Endodermal cell (in vitro differentiated cells): ENCODE measurements around the gene KDM5B. TPM values are rescaled to one million over a fixed set of nuclear protein-coding genes. Genes with fewer than 3 reads are reported as not detected.

ENCODE experiments used
- DNase-seq: peaks from one replicate; pipeline ENCODE4 v3.0.0-alpha.2; 2017
- H3K27ac ChIP-seq: 2 replicates; pipeline ENCODE4 v1.5.1; 2013; ENCODE audit warnings: mild to moderate bottlenecking, low read depth, low read length, moderate library complexity
- H3K27me3 ChIP-seq: 2 replicates; pipeline ENCODE4 v1.6.1; 2013; ENCODE audit warnings: mild to moderate bottlenecking, low read length, moderate library complexity; ENCODE audit not compliant: insufficient read depth, control insufficient read depth, poor library complexity, severe bottlenecking
- H3K36me3 ChIP-seq: 2 replicates; pipeline ENCODE4 v1.7.0; 2013; ENCODE audit warnings: mild to moderate bottlenecking, low read length, moderate library complexity; ENCODE audit not compliant: control insufficient read depth, insufficient read depth
- H3K4me1 ChIP-seq: one replicate; pipeline ENCODE4 v1.7.0; 2013; ENCODE audit warnings: low read length; ENCODE audit not compliant: control insufficient read depth, insufficient read depth
- H3K4me3 ChIP-seq: 2 replicates; pipeline ENCODE4 v1.5.1; 2013; ENCODE audit warnings: mild to moderate bottlenecking, low read length, moderate library complexity
- H3K9ac ChIP-seq: 2 replicates; pipeline ENCODE4 v1.6.1; 2013; ENCODE audit warnings: mild to moderate bottlenecking, low read length, moderate library complexity; ENCODE audit not compliant: poor library complexity, severe bottlenecking; ENCODE audit errors: extremely low read depth
- H3K9me3 ChIP-seq: 2 replicates; pipeline ENCODE4 v1.6.1; 2013; ENCODE audit warnings: mild to moderate bottlenecking, low read length, moderate library complexity; ENCODE audit not compliant: control insufficient read depth
- H3K27ac Mint-ChIP-seq: 2 replicates; pipeline ENCODE4 v1.8.0; 2020; ENCODE audit warnings: mixed read lengths
- H3K27me3 Mint-ChIP-seq: 2 replicates; pipeline ENCODE4 v1.8.0; 2021; ENCODE audit warnings: mild to moderate bottlenecking, mixed read lengths; ENCODE audit not compliant: insufficient read depth
- H3K36me3 Mint-ChIP-seq: 2 replicates; pipeline ENCODE4 v1.8.0; 2020; ENCODE audit warnings: low read depth, mixed read lengths
- H3K4me1 Mint-ChIP-seq: 2 replicates; pipeline ENCODE4 v1.8.0; 2020; ENCODE audit warnings: mixed read lengths
- H3K4me3 Mint-ChIP-seq: 2 replicates; pipeline ENCODE4 v1.8.0; 2020; ENCODE audit warnings: mild to moderate bottlenecking, moderate library complexity, mixed read lengths
- H3K9me3 Mint-ChIP-seq: 2 replicates; pipeline ENCODE4 v1.8.0; 2020; ENCODE audit warnings: mild to moderate bottlenecking, mixed read lengths
- CTCF ChIP-seq: fragments of 200-600 bp; sonication (generic); conservative IDR thresholded peaks from 2 replicates; pipeline ENCODE4 v1.5.0; 2021; ENCODE audit warnings: antibody characterized with exemption, mild to moderate bottlenecking
- WGBS, 2 experiments: methylation state at CpG; one replicate each; pipeline versions ENCODE4 v1.1.5 to v1.1.7; 2013; ENCODE audit warnings: missing lambda C conversion rate in 2 of 2, mixed read lengths in 1 of 2; ENCODE audit not compliant: insufficient coverage in 1 of 2, insufficient read length in 1 of 2; 5-methylcytosine and 5-hydroxymethylcytosine counted together
- total RNA-seq, 2 donors: library from RNA; stranded (reverse); fragmentation: NEBNext Ultra II Directional in 1 of 2; extraction: Animal tissue kit (Norgen Biotek cat#: 25700) in 1 of 2; gene quantifications; 2 replicates in 1 of 2; 3 replicates in 1 of 2; pipeline ENCODE4 v1.2.1, GENCODE V29; 2021

Gene KDM5B
- total RNA-seq, 2 donors from 2014 or later, result 207 to 219 TPM

GRCh38 chr1:202781180-202781579 lies 27.0 kb downstream of the KDM5B start:
- no peak overlapping the region for H3K27ac ChIP-seq
- TF ChIP-seq CTCF, result no peak
- no peak for DNase-seq
- Mint-ChIP-seq H3K27me3 (no peaks in the 10 kb centered on the region), H3K4me1 (no peaks in the 10 kb centered on the region), H3K9me3 (no peaks in the 10 kb centered on the region), H3K36me3 (peaks cover 17% of the 10 kb centered on the region), H3K27ac (no peak overlapping the region), H3K4me3 (no peak overlapping the region)
- no peak overlapping the region for H3K4me3 ChIP-seq
- 95% methylated on average over 4 of the region's 4 CpGs; no CpG with 5 or more reads in 1 of the 2 experiments for WGBS, 2 experiments
- H3K36me3 ChIP-seq, result peaks cover 16% of the 10 kb centered on the region
- no peaks in the 10 kb centered on the region for H3K9me3 ChIP-seq
- no peaks in the 10 kb centered on the region for H3K4me1 ChIP-seq
- H3K9ac ChIP-seq, result no peak overlapping the region
- no peaks in the 10 kb centered on the region for H3K27me3 ChIP-seq

GRCh38 chr1:202770135-202770534 lies 38.1 kb downstream of the KDM5B start:
- WGBS, 2 experiments, result 94 to 100% methylated on average over 2 of the region's 2 CpGs
- H3K36me3 Mint-ChIP-seq, result peaks cover 79% of the 10 kb centered on the region
- H3K27ac Mint-ChIP-seq, result no peak overlapping the region

GRCh38 chr1:202765721-202766120 lies 42.5 kb downstream of the KDM5B start:
- H3K9me3 Mint-ChIP-seq, result no peaks in the 10 kb centered on the region
- H3K9ac ChIP-seq, result no peak overlapping the region
- no peaks in the 10 kb centered on the region for H3K4me1 Mint-ChIP-seq
- peaks cover 89% of the 10 kb centered on the region for H3K36me3 ChIP-seq
- H3K9me3 ChIP-seq, result no peaks in the 10 kb centered on the region
- H3K4me3 Mint-ChIP-seq, result no peak overlapping the region
- peaks cover 82% of the 10 kb centered on the region for H3K36me3 Mint-ChIP-seq
- DNase-seq, result no peak
- H3K27me3 Mint-ChIP-seq, result no peaks in the 10 kb centered on the region
- H3K27ac Mint-ChIP-seq, result no peak overlapping the region
- 100% methylated on average over 1 of the region's 1 CpG for WGBS, 2 experiments
- no peaks in the 10 kb centered on the region for H3K4me1 ChIP-seq
- no peaks in the 10 kb centered on the region for H3K27me3 ChIP-seq
- H3K27ac ChIP-seq, result no peak overlapping the region
- H3K4me3 ChIP-seq, result no peak overlapping the region
- no peak for TF ChIP-seq CTCF

More at GRCh38 chr1:202770135-202770534, 38.1 kb downstream of the KDM5B start:
- H3K4me3 ChIP-seq, result no peak overlapping the region
- TF ChIP-seq CTCF, result no peak
- Mint-ChIP-seq H3K4me1 (no peaks in the 10 kb centered on the region), H3K27me3 (no peaks in the 10 kb centered on the region), H3K4me3 (no peak overlapping the region), H3K9me3 (no peaks in the 10 kb centered on the region)
- no peaks in the 10 kb centered on the region for H3K4me1 ChIP-seq
- no peaks in the 10 kb centered on the region for H3K9me3 ChIP-seq
- no peak overlapping the region for H3K27ac ChIP-seq
- peaks cover 83% of the 10 kb centered on the region for H3K36me3 ChIP-seq
- no peak for DNase-seq
- H3K9ac ChIP-seq, result no peak overlapping the region
- H3K27me3 ChIP-seq, result no peaks in the 10 kb centered on the region
